Activated CD8-positive, alpha-beta T cell treated with anti-CD3 and anti-CD28 coated beads for 36 hours (primary cell): ENCODE measurements around the gene WASHC3. TPM values are rescaled to one million over a fixed set of nuclear protein-coding genes. Genes with fewer than 3 reads are reported as not detected.

Experiments used
- ATAC-seq: fragments of 200-7000 bp; cut with Tn5 transposase; one replicate; pipeline ENCODE4 v1.10.0; 2021; ENCODE audit warnings: mild to moderate bottlenecking, moderate library complexity
- CTCF ChIA-PET: fragments of 350-600 bp; sonication (Branson Sonifier 250); formaldehyde crosslinking; loops from one replicate; lab custom pipeline; 2021; ENCODE audit warnings: antibody characterized with exemption; lab: Charles Lee
- POLR2A ChIA-PET: fragments of 350-600 bp; sonication (Branson Sonifier 250); formaldehyde crosslinking; loops from one replicate; lab custom pipeline; 2021; ENCODE audit warnings: antibody characterized with exemption; lab: Charles Lee
- DNase-seq: peaks from one replicate; pipeline ENCODE4 v3.0.0-alpha.2; 2020
- H3K27ac Mint-ChIP-seq: one replicate; pipeline ENCODE4 v1.8.0; 2021; ENCODE audit warnings: mild to moderate bottlenecking, mixed read lengths
- H3K27me3 Mint-ChIP-seq: one replicate; pipeline ENCODE4 v1.8.0; 2021; ENCODE audit warnings: mixed read lengths
- H3K36me3 Mint-ChIP-seq: one replicate; pipeline ENCODE4 v1.8.0; 2021; ENCODE audit warnings: low read depth, mixed read lengths
- H3K4me1 Mint-ChIP-seq: one replicate; pipeline ENCODE4 v1.8.0; 2021; ENCODE audit warnings: low read depth, mixed read lengths
- H3K4me3 Mint-ChIP-seq: one replicate; pipeline ENCODE4 v1.8.0; 2021; ENCODE audit warnings: mild to moderate bottlenecking, moderate library complexity, mixed read lengths
- H3K9me3 Mint-ChIP-seq: one replicate; pipeline ENCODE4 v1.8.0; 2021; ENCODE audit warnings: mixed read lengths
- CTCF ChIP-seq: fragments of 200-600 bp; IDR thresholded peaks from one replicate; pipeline ENCODE4 v1.8.0; 2022; ENCODE audit warnings: antibody characterized with exemption, mild to moderate bottlenecking
- intact Hi-C: fragments of 100-400 bp; cut with micrococcal nuclease; formaldehyde crosslinking; loops from one replicate; pipeline ENCODE4 v1.10.0; 2022
- total RNA-seq, 2 experiments: library from RNA; stranded (reverse); gene quantifications; one replicate each; pipeline ENCODE4 v1.2.3, GENCODE V29; 2021

The WASHC3 gene
- total RNA-seq, 2 experiments from 2014 or later, result 30.7 to 32.3 TPM

- Mint-ChIP-seq H3K4me1 (no peaks in the 10 kb centered on the region), H3K27ac (no peak overlapping the region), H3K27me3 (no peaks in the 10 kb centered on the region), H3K9me3 (no peaks in the 10 kb centered on the region), H3K4me3 (no peak overlapping the region), H3K36me3 (peaks cover 5% of the 10 kb centered on the region)
- intact Hi-C loops, result no loop called here
- ATAC-seq (no peak), DNase-seq (no peak)
- POLR2A ChIA-PET, result no interaction called here
- TF ChIP-seq CTCF, result no peak
- CTCF ChIA-PET, result no interaction called here
These were observed 52.0 kb downstream of the WASHC3 start for GRCh38 chr12:102009796-102010195.

- DNase-seq, result no peak
- no peaks in the 10 kb centered on the region for H3K4me1 Mint-ChIP-seq
- POLR2A ChIA-PET, result no interaction called here
- intact Hi-C loops, result no loop called here
- no peak for TF ChIP-seq CTCF
- H3K27me3 Mint-ChIP-seq, result no peaks in the 10 kb centered on the region
- CTCF ChIA-PET, result no interaction called here
- no peaks in the 10 kb centered on the region for H3K9me3 Mint-ChIP-seq
- H3K36me3 Mint-ChIP-seq, result peaks cover 5% of the 10 kb centered on the region
- ATAC-seq, result no peak
- H3K27ac Mint-ChIP-seq, result no peak overlapping the region
- H3K4me3 Mint-ChIP-seq, result no peak overlapping the region
These were observed 53.1 kb downstream of the WASHC3 start for GRCh38 chr12:102008615-102009126.

- TF ChIP-seq CTCF, result no peak
- H3K27ac Mint-ChIP-seq, result no peak overlapping the region
- H3K9me3 Mint-ChIP-seq, result no peaks in the 10 kb centered on the region
- ATAC-seq, result no peak
- no peaks in the 10 kb centered on the region for H3K4me1 Mint-ChIP-seq
- no peak overlapping the region for H3K4me3 Mint-ChIP-seq
- DNase-seq, result no peak
- no peaks in the 10 kb centered on the region for H3K27me3 Mint-ChIP-seq
- ChIA-PET POLR2A (no interaction called here), CTCF (no interaction called here)
- intact Hi-C loops, result no loop called here
- H3K36me3 Mint-ChIP-seq, result no peaks in the 10 kb centered on the region
These were observed 56.5 kb downstream of the WASHC3 start for GRCh38 chr12:102005256-102005655.

GRCh38 chr12:101997102-101997501 is 64.7 kb downstream of the WASHC3 start:
- intact Hi-C loops, result no loop called here
- H3K4me1 Mint-ChIP-seq, result no peaks in the 10 kb centered on the region
- TF ChIP-seq CTCF, result no peak
- H3K36me3 Mint-ChIP-seq, result no peaks in the 10 kb centered on the region
- DNase-seq, result no peak
- ChIA-PET POLR2A (interaction anchor here (0.8 kb wide), 1 partner anchor 1844 kb away, joined by 3 read pairs; no protein-coding TSS in a partner anchor), CTCF (no interaction called here)
- no peaks in the 10 kb centered on the region for H3K9me3 Mint-ChIP-seq
- H3K27me3 Mint-ChIP-seq, result peaks cover 7% of the 10 kb centered on the region
- H3K27ac Mint-ChIP-seq, result no peak overlapping the region
- no peak overlapping the region for H3K4me3 Mint-ChIP-seq
- no peak for ATAC-seq

DNA sequence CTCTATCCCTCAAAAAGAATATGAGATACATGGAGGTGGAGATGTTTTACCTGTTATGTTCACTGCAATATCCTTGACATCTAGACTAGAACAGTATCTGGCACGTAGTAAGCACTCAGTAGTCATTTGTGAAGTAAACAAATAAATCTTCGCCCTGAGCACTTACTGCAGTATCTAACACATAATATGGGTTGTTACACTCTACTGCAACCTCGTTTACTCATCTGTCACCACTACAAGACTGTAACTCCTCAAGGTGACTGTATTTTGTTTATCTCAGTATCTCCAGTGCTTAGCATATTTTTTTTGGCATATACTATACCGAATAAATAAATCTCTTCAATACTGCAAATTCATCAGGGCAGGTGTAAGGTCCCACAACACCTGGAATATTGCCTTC is 66.1 kb downstream of the WASHC3 start:
- DNase-seq (no peak), ATAC-seq (no peak)
- Mint-ChIP-seq H3K4me1 (no peaks in the 10 kb centered on the region), H3K27ac (no peak overlapping the region), H3K9me3 (no peaks in the 10 kb centered on the region), H3K36me3 (no peaks in the 10 kb centered on the region), H3K27me3 (peaks cover 12% of the 10 kb centered on the region), H3K4me3 (no peak overlapping the region)
- ChIA-PET POLR2A (no interaction called here), CTCF (interaction anchor here (0.8 kb wide), 1 partner anchor 77 kb away, joined by 3 read pairs; no protein-coding TSS in a partner anchor)
- no peak for TF ChIP-seq CTCF
- intact Hi-C loops, result no loop called here
